ENCODE measurements around the gene CCNQ.

Gene CCNQ

GRCh38 chrX:153595859-153596857, 2.8 kb downstream of the CCNQ start:
- DNase-seq (ENCODE audit: low read depth) = no peak

- no peak for DNase-seq (ENCODE audit: low read depth)
Measured at GRCh38 chrX:153595387-153595786, 3.6 kb downstream of the CCNQ start.

DNA sequence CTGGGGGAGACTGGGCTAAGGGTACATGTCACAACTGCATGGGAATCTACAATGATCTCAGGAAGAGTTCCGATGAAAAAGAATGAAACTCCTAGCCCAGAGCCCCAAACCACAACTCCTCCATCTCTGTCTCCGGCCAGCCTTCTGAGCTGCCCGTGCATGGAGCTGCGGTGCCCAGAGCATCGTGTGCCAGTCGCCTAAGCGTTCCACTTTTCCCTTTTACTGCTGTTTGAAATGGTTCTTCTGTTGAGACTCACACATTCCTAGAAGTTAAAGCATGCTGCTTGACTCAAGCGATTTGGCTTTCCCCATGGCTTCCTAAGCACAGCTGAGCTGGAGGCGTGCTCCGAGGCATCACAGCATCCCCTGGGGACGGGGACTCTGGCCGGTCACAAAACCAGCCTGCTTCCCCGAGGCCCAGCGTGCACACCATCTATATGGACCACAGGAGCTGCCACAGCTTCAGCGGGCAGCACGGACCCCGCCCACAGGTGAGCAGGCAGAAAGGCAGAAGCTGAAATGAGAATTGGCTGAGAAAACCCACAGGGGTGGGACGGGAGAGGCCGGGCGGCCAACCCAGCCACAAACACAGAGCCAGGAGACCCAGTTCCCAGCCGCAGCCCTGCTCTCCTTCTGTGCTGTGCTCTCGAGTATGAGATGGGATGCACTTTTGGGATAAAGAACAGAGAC, 5.0 kb downstream of the CCNQ start:
- DNase-seq (ENCODE audit: low read depth) = no peak

- no peak for DNase-seq (ENCODE audit: low read depth)
Measured at GRCh38 chrX:153592966-153593688, 5.8 kb downstream of the CCNQ start.

DNA sequence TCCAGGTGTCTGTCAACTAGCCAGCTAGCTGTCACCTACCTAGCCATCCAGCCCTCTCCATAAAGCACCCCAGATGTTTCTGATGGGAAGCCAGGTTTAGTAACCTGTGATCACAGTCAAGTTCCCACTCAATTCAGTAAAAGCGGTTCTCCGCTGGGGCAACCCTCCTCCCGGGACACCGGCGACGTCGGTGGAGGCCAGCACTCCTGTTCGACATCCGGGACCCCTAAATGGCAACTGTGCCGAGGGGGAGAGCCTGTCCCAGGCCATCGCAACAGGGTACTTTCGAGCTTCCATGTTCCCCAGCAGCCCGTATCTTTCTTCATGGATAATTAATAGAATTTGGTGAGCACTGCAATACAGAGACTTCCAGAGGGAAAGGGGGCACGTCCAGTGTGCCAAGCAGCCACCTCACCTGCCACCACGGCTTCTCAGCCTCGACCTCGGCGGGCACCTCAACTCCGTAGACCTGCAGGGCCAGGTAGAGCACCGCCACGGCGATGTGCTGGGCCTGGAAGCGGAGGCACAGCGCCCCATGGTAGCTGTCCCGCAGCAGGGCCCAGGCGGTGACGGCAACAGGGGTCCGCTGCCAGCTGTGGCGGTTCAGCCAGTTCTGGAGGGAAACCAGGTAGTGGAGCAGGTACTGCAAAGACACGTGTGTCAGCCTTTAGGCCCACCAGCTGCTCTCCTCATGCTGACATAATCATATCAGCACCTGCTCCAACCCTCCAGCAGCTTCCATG, 6.7 kb downstream of the CCNQ start:
- no peak for DNase-seq (ENCODE audit: low read depth)

DNA sequence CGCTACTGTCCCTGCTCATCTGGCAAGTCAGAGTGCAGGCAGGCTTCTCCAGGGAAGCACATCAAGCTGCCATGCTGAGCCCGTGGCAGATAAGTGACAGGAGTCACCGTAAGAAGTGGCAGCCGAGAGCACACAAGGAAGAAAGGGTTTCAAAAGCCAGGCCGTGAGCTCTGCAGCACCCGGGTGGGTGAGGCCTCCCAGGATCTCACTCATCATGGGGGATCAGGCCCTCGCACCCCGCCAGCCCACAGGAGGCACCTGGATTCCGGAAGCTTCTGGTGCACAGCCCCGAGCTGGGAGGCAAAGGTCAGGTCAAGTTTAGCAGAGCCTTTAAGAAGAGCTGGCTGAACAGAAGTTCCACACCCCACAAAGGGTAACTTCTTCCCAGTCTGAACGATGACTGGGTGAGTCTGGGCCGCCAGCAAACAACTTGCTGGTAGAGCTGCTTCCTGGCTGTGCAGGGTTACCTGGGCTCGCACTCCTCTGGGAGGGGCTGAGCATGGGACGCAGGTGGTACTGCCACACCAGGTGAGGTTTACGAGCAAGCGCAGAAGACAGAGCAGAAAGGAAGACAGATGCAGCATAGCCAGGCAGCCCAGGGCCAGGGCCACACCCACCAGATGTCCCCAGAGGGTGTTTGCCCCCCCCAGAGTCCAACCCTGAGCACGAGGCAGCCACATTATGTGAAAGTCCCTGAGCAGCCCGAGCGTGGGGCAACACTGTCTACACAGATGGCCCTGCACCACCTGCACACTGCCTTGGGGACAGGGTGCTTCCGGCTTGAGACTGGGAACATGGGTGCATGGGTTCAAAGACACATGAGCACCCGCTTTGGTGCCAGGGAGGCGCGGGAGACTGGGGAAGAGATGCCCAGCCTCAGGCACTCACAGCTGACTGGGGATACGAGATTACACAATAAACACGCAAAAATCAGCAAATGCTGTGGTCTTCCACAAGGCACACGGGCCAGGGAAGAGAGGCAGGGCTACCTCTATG, 7.7 kb downstream of the CCNQ start:
- no peak for DNase-seq (ENCODE audit: low read depth)

DNA sequence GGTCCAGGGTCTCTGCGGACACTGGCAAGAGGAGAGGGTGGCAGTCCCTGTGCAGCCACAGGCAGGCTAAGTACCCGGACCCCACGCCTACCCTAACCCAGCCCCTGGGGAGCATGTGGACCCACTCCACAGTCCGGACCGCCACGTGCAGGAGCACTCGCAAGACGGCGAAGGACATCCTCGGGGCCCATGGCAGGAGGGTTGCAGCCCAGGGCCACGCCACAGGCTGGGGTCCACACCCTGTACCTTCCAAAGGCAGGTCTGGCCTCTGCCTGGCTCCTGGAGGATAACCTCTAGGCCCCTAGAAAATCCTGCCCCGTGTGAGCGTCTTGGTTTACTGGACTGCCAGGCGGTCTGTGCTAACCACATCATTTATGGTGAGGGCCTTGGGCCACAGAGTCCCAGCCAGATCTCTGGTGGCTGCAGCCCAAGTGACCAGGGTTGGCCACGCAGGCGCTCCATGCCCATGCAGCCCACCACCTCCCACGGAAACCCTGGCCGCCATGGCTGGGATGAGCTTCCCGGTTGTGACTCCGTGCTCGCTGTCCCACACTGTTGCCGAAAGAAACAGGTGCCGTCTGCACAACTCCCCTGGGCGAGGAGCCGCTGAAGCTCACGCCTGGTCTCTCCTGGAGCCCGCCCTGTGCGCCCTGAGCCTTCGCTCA, 10.0 kb downstream of the CCNQ start:
- DNase-seq (ENCODE audit: low read depth) = no peak

- DNase-seq (ENCODE audit: low read depth) = no peak
Measured at GRCh38 chrX:153588021-153588781, 10.7 kb downstream of the CCNQ start.

GRCh38 chrX:153587342-153587741, 11.6 kb downstream of the CCNQ start:
- no peak for DNase-seq (ENCODE audit: low read depth)

GRCh38 chrX:153585827-153586226, 13.1 kb downstream of the CCNQ start:
- DNase-seq (ENCODE audit: low read depth) = no peak

GRCh38 chrX:153583433-153583832, 15.5 kb downstream of the CCNQ start:
- no peak for DNase-seq (ENCODE audit: low read depth)

GRCh38 chrX:153582896-153583295, 16.0 kb downstream of the CCNQ start:
- peak; percentile 49 for DNase-seq (ENCODE audit: low read depth)

DNA sequence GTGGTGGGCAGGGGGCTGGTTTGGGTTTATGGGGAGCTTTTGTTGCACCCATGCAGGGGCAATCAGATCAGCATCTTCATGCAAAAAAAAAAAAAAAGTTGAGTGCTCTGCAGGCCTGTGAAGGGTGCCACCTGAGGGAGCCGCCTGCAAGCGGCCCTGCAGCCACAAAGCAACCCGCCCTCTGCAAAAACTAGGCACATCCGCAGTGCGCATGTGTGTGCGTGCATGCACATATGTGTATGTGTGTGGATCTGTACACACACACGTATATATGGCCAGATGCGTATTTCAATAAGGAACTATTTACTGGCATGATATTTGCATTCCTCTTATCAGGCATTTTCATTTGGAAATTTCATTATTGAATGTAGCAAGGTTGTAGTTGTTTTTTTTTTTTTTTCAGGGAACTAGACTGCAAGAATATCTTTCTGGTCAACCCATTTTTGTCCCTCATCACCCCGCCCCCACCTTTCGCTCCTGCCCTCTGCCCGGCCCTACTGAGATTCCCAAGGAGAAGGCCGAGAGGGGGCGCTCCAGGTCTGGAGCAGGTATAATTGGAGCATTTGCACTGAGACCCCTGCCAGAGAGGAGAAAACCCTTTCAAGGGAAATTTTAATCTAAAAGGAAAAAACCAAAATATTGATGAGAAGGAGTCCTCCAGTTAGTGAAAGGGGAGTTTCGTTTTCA, 18.1 kb downstream of the CCNQ start:
- DNase-seq (ENCODE audit: low read depth) = no peak

DNA sequence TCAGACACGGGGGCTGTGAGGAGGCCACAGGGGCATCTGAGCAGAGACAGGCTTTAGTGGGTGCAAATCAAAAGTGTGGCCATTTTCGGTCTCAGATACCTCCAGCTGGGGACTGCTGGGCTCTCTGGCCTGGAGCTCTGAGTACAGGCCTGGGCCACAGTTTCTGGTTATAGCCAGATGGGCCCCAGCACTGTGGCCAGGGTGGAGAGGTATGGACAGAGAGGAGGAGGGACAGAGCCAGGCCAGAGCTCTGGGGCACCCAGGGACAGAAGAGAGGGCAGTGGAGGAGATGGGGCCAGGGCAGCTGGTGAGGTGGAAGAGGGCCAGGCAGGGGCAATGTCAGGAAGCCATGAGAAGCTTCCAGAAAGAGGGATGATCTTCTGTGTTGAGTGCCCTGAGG, 20.1 kb downstream of the CCNQ start:
- DNase-seq (ENCODE audit: low read depth) = no peak

DNA sequence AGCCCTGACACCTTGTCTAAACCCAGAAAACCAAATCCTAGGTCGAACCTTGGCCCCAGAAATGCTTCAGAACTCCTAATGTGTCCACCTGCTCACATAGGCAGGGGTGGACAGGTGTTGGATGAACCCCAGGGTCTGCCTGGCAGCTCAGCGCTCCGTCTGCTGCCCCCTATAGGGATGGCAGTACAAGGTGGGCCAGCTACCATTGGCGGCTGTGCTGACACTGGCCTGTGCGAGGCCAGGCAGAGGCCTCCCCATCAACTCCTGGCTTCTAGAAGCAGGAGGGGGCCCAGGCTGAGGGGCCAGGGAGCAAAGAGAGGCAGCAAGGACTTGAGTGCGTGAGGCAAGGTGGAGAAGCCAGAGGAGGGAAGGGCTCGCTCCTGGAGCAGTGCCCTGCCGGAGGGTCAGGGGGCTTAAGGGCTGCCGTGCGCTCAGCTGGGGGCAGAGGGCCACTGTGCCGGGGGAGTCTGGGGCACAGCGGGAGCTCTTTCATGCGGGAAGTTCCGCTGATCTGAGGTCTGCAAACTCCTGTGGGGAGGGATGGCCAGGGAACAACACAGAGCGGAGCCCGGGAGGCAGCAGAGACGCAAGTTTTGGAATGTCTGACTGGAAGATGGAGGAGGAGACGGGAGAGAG, 20.6 kb downstream of the CCNQ start:
- DNase-seq (ENCODE audit: low read depth) = no peak

GRCh38 chrX:153576961-153577360, 22.0 kb downstream of the CCNQ start:
- DNase-seq (ENCODE audit: low read depth) = no peak

DNA sequence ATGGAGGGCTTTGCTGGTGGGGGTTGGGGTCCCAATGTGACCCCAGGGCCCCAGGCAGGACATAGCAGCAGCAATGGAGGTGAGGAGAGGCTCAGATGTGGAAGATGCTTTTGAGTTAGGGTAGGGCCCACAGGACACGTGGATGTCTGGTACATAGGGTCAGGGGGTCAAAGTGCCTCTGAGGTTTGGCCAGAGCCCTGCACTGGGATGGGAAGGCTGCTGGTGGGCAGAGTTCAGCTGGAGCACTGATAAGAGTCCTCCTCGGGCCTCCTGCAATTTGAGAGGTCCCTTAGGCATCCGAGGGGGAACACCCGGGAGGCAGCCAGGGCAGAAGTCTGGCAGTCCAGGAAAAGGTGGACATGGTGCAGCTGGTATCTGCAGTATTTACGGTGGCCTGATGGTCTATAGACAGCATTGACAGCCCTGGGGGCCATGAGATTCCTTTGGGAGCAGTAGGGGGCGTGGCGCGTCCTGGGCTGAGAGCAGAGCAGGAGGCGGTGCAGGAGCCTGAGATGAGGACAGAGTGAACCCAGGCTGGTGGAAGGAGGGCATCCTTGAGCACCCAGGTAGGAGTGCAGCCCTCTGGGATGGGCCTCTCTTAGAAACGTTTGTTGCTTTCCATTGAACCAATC, 22.6 kb downstream of the CCNQ start:
- DNase-seq (ENCODE audit: low read depth) = no peak

DNA sequence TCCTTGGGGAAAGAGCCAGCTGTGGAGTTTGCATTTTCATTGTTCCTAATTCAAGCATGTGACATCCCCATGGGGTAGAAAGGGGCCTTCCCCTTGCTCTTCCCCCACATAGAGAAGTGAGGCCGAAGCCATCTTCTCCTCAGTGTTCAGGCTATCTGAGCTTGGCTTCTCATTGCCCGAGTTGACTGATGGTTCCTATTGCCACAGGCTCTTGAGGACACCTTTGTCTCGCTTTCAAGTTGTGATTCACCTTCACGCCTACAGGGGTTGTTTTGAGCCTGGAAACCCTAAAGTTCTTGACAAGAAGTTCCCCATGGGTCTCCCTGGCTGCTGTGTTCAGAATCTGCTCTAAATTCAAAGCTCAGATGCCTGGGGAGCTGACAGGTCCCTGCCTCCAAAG, 25.0 kb downstream of the CCNQ start:
- DNase-seq (ENCODE audit: low read depth) = no peak
